Caco-2 (cell line): Measurements from ENCODE around the gene VPS54. TPM values are rescaled to one million over a fixed set of nuclear protein-coding genes. Genes with fewer than 3 reads are reported as not detected.

ENCODE experiments used
- BruUV-seq: library from RNA; stranded (reverse); fragments of 400-500 nt; replicated peaks from 2 replicates; lab custom pipeline; 2021; lab: Mats Ljungman, UMichigan
- CTCF ChIA-PET: fragments of 300-600 bp; sonication (Branson Sonifier 250); formaldehyde crosslinking; loops from one replicate; lab custom pipeline; 2022; ENCODE audit warnings: antibody characterized with exemption; lab: Charles Lee
- POLR2A ChIA-PET: fragments of 300-600 bp; sonication (Branson Sonifier 250); formaldehyde crosslinking; loops from one replicate; lab custom pipeline; 2022; ENCODE audit warnings: antibody characterized with exemption; lab: Charles Lee
- DNase-seq, 2 experiments: peaks; one replicate each; pipeline versions ENCODE4 v3.0.0 to v3.0.0-alpha.2; 2020 to 2022
- H3K27me3 ChIP-seq: replicated peaks from 2 replicates; pipeline ENCODE4 v1.6.0; 2011; ENCODE audit warnings: low read length; ENCODE audit not compliant: control insufficient read depth, insufficient read depth
- H3K36me3 ChIP-seq: 2 replicates; pipeline ENCODE4 v1.5.1; 2011; ENCODE audit warnings: low read length; ENCODE audit not compliant: control insufficient read depth, insufficient read depth
- H3K4me1 ChIP-seq: fragments of 250-450 bp; sonication (Bioruptor Pico); 2 replicates; pipeline ENCODE4 v1.5.1; 2020; ENCODE audit warnings: mild to moderate bottlenecking
- H3K4me3 ChIP-seq: 2 replicates; pipeline ENCODE4 v1.5.1; 2011; ENCODE audit warnings: low read depth, mild to moderate bottlenecking, control low read depth, low read length
- H3K9me3 ChIP-seq: fragments of 250-450 bp; sonication (Bioruptor Pico); 2 replicates; pipeline ENCODE4 v1.5.1; 2020; ENCODE audit warnings: mild to moderate bottlenecking, moderate library complexity
- H3K27ac Mint-ChIP-seq: one replicate; pipeline ENCODE4 v1.8.0; 2022; ENCODE audit warnings: mixed read lengths; ENCODE audit not compliant: unreplicated experiment
- H3K27me3 Mint-ChIP-seq: one replicate; pipeline ENCODE4 v1.8.0; 2022; ENCODE audit warnings: mixed read lengths; ENCODE audit not compliant: insufficient read depth, unreplicated experiment
- H3K36me3 Mint-ChIP-seq: one replicate; pipeline ENCODE4 v1.8.0; 2022; ENCODE audit warnings: mild to moderate bottlenecking, mixed read lengths; ENCODE audit not compliant: insufficient read depth, unreplicated experiment
- H3K4me1 Mint-ChIP-seq: one replicate; pipeline ENCODE4 v1.8.0; 2022; ENCODE audit warnings: low read depth, mixed read lengths; ENCODE audit not compliant: unreplicated experiment
- H3K4me3 Mint-ChIP-seq: one replicate; pipeline ENCODE4 v1.8.0; 2022; ENCODE audit warnings: mild to moderate bottlenecking, moderate library complexity, mixed read lengths; ENCODE audit not compliant: unreplicated experiment
- H3K9me3 Mint-ChIP-seq: one replicate; pipeline ENCODE4 v1.8.0; 2022; ENCODE audit warnings: mixed read lengths; ENCODE audit not compliant: unreplicated experiment
- intact Hi-C: fragments of 100-400 bp; cut with micrococcal nuclease; formaldehyde crosslinking; loops from one replicate; pipeline ENCODE4 v1.10.0; 2022; ENCODE audit not compliant: unreplicated experiment
- total RNA-seq: library from RNA; stranded (reverse); gene quantifications from 2 replicates; pipeline ENCODE4 v1.2.3, GENCODE V29; 2022
- TF ChIP-seq, protein P1 (sequence below), 2 experiments: fragments of 200-600 bp in 1 of 2; IDR thresholded peaks; 1 replicate in 1 of 2; 2 replicates in 1 of 2; pipeline versions ENCODE4 v1.5.1 to v1.8.0; 2011 to 2022; ENCODE audit warnings: antibody characterized with exemption in 1 of 2, control low read depth in 1 of 2, inconsistent platforms in 1 of 2, low read depth in 1 of 2, low read length in 1 of 2, mild to moderate bottlenecking in 1 of 2, moderate library complexity in 1 of 2; ENCODE audit not compliant: insufficient read depth in 1 of 2, severe bottlenecking in 1 of 2, unreplicated experiment in 1 of 2

VPS54 gene
- total RNA-seq, 1 experiment from 2014 or later: 28.5 TPM

DNA sequence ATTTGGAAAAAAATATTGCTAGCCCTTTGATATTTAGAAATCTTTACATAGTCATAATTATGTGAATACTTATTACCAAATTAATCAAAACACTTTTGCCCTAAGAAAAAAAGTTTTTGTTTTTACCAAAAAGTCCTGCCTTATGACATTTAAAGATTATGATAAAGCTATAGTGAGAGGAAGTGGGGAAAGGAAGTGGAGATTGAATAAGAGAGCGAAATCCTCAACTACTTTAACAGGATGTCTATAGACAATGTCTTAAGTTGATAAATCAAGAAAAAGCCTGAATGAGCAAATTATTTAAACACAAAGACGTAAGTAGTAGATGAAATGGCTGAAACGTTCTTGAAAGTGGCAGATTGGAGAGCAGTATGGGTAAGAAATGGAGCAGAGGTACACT is 20.9 kb upstream of the VPS54 start:
- H3K4me3 ChIP-seq: no peak overlapping the region
- no peaks in the 10 kb centered on the region for H3K9me3 ChIP-seq
- Mint-ChIP-seq H3K4me3 (no peak overlapping the region), H3K27me3 (no peaks in the 10 kb centered on the region), H3K36me3 (no peaks in the 10 kb centered on the region), H3K4me1 (peaks cover 1% of the 10 kb centered on the region), H3K9me3 (peaks cover 3% of the 10 kb centered on the region), H3K27ac (no peak overlapping the region)
- intact Hi-C loops: no loop called here
- TF ChIP-seq, protein P1, sequence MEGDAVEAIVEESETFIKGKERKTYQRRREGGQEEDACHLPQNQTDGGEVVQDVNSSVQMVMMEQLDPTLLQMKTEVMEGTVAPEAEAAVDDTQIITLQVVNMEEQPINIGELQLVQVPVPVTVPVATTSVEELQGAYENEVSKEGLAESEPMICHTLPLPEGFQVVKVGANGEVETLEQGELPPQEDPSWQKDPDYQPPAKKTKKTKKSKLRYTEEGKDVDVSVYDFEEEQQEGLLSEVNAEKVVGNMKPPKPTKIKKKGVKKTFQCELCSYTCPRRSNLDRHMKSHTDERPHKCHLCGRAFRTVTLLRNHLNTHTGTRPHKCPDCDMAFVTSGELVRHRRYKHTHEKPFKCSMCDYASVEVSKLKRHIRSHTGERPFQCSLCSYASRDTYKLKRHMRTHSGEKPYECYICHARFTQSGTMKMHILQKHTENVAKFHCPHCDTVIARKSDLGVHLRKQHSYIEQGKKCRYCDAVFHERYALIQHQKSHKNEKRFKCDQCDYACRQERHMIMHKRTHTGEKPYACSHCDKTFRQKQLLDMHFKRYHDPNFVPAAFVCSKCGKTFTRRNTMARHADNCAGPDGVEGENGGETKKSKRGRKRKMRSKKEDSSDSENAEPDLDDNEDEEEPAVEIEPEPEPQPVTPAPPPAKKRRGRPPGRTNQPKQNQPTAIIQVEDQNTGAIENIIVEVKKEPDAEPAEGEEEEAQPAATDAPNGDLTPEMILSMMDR (IDR thresholded peaks at IDR 0.05; ENCODE audit: insufficient read depth in 1 of 2, low read depth in 1 of 2, low read length in 1 of 2, severe bottlenecking in 1 of 2, unreplicated experiment in 1 of 2): no peak
- DNase-seq: no peak
- H3K27me3 ChIP-seq: no peaks in the 10 kb centered on the region
- ChIA-PET POLR2A (no interaction called here), CTCF (no interaction called here)
- H3K4me1 ChIP-seq: no peaks in the 10 kb centered on the region
- no TSS peak for BruUV-seq
- no peaks in the 10 kb centered on the region for H3K36me3 ChIP-seq

DNA sequence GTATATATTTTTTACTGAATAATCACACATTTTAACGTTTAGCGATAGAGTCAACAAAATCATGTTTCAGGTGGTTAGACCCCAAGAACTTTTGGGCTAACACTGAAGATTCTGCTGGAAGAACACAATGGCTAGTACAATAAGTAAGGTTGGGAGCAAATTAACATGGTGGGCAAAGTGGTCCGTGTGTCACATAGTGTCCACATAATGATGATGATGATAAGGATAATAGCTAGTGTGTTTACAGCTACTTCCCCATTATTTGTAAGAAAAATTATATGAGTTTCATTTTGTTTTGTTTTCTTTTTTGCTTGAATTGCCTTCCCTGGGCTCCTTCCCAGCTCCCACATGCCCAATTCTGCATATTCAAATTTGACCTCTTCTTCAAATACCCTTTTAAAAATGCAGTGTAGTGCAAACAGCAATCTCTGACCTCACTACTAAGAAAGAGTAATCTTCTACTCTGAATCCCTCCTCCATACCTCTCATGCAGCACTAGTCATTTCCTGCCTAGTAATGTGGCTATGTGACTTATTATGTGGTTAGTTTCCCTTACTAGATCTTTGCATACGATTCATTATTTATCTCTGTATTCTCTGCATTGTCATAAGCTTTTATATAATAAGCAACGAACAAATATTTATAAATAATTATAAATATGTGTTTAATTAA is 16.9 kb upstream of the VPS54 start:
- POLR2A ChIA-PET: no interaction called here

DNA sequence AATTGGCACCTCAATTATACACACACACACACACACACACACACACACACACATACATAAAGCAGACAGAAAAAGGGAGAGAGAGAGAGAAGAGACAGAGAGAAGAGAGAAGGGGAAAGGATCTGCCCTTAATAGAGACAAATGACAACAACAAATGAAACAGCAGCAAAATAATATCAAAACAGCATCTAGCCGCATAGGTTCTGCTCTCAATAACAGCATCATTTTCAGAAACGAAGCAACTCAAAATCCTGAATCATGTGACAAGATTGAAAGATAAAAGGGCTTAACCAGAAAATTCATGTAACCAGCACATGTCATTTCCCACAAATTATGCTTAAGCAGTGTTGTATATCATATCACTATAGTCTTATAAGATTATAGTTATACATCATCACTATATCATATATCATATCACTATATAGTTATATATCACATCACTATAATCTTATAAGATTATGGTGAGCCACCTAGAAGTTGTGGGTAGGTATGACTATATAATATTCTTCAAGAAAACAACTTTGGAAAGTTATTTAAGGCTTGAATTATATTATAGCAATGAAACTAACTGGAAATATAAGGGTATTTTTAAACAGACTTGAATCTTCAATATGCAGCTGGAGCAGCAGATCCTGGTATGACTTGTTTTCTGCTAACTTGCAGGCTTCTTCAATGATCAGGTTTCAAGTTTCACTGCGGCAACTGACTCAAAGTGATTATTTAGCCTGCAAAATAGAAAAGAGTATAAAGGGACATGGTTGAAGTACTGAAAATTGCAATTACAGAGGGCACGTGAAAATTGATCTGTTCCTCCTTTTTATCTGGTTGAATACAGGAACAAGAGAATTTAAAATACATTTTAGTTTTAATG is 16.1 kb upstream of the VPS54 start:
- H3K27me3 Mint-ChIP-seq: no peaks in the 10 kb centered on the region
- no peaks in the 10 kb centered on the region for H3K36me3 Mint-ChIP-seq
- Histone ChIP-seq H3K36me3 (no peaks in the 10 kb centered on the region), H3K4me3 (no peak overlapping the region), H3K9me3 (no peaks in the 10 kb centered on the region), H3K27me3 (no peaks in the 10 kb centered on the region), H3K4me1 (peaks cover 13% of the 10 kb centered on the region)
- intact Hi-C loops: no loop called here
- no peak for DNase-seq
- ChIA-PET POLR2A (no interaction called here), CTCF (no interaction called here)
- no peak overlapping the region for H3K4me3 Mint-ChIP-seq
- H3K27ac Mint-ChIP-seq: no peak overlapping the region
- H3K9me3 Mint-ChIP-seq: peaks cover 14% of the 10 kb centered on the region
- TF ChIP-seq, protein P1 (IDR thresholded peaks at IDR 0.05; ENCODE audit: insufficient read depth in 1 of 2, low read depth in 1 of 2, low read length in 1 of 2, severe bottlenecking in 1 of 2, unreplicated experiment in 1 of 2): no peak
- peaks cover 27% of the 10 kb centered on the region for H3K4me1 Mint-ChIP-seq
- no TSS peak for BruUV-seq

More for the DNA sequence above, 16.9 kb upstream of the VPS54 start:
- Mint-ChIP-seq H3K27me3 (no peaks in the 10 kb centered on the region), H3K27ac (no peak overlapping the region), H3K4me3 (no peak overlapping the region), H3K4me1 (peaks cover 27% of the 10 kb centered on the region), H3K9me3 (peaks cover 14% of the 10 kb centered on the region), H3K36me3 (no peaks in the 10 kb centered on the region)
- no peaks in the 10 kb centered on the region for H3K9me3 ChIP-seq
- intact Hi-C loops: no loop called here
- H3K36me3 ChIP-seq: no peaks in the 10 kb centered on the region
- no peak for DNase-seq
- H3K27me3 ChIP-seq: no peaks in the 10 kb centered on the region
- TF ChIP-seq, protein P1 (IDR thresholded peaks at IDR 0.05; ENCODE audit: insufficient read depth in 1 of 2, low read depth in 1 of 2, low read length in 1 of 2, severe bottlenecking in 1 of 2, unreplicated experiment in 1 of 2): no peak
- peaks cover 13% of the 10 kb centered on the region for H3K4me1 ChIP-seq
- CTCF ChIA-PET: no interaction called here
- no peak overlapping the region for H3K4me3 ChIP-seq
- BruUV-seq: no TSS peak
